Ishikawa (cell line): ENCODE results near the gene KIF19.

Experiments used
- CEBPB ChIP-seq: IDR thresholded peaks from 2 replicates; pipeline ENCODE4 v1.6.1; 2012
- CREB1 ChIP-seq: IDR thresholded peaks from 2 replicates; pipeline ENCODE4 v1.6.1; 2012; ENCODE audit warnings: low read depth
- EGR1 ChIP-seq: IDR thresholded peaks from 2 replicates; pipeline ENCODE4 v1.6.1; 2012
- EP300 ChIP-seq: IDR thresholded peaks from 2 replicates; pipeline ENCODE4 v1.6.1; 2012; ENCODE audit warnings: borderline replicate concordance
- FOXM1 ChIP-seq: IDR thresholded peaks from 2 replicates; pipeline ENCODE4 v1.6.1; 2012; ENCODE audit warnings: low read depth, borderline replicate concordance
- NFIC ChIP-seq: IDR thresholded peaks from 2 replicates; pipeline ENCODE4 v1.6.1; 2012
- RAD21 ChIP-seq: IDR thresholded peaks from 2 replicates; pipeline ENCODE4 v1.6.1; 2012; ENCODE audit warnings: low read depth
- TAF1 ChIP-seq: IDR thresholded peaks from 2 replicates; pipeline ENCODE4 v1.6.1; 2012; ENCODE audit warnings: low read depth, mild to moderate bottlenecking
- TCF12 ChIP-seq: IDR thresholded peaks from 2 replicates; pipeline ENCODE4 v1.6.1; 2012; ENCODE audit warnings: low read depth
- TEAD4 ChIP-seq: IDR thresholded peaks from 2 replicates; pipeline ENCODE4 v1.6.1; 2012
- USF1 ChIP-seq: IDR thresholded peaks from 2 replicates; pipeline ENCODE4 v1.6.1; 2012
- YY1 ChIP-seq: IDR thresholded peaks from 2 replicates; pipeline ENCODE4 v1.6.1; 2012; ENCODE audit warnings: low read depth
- ZBTB7A ChIP-seq: IDR thresholded peaks from 2 replicates; pipeline ENCODE4 v1.6.1; 2012; ENCODE audit warnings: low read depth
- TF ChIP-seq, protein P1 (sequence below): IDR thresholded peaks from 2 replicates; pipeline ENCODE4 v1.6.1; 2012
- TF ChIP-seq, protein P2 (sequence below): IDR thresholded peaks from 2 replicates; pipeline ENCODE4 v1.6.1; 2012; ENCODE audit warnings: low read depth, mild to moderate bottlenecking

Gene KIF19

DNA sequence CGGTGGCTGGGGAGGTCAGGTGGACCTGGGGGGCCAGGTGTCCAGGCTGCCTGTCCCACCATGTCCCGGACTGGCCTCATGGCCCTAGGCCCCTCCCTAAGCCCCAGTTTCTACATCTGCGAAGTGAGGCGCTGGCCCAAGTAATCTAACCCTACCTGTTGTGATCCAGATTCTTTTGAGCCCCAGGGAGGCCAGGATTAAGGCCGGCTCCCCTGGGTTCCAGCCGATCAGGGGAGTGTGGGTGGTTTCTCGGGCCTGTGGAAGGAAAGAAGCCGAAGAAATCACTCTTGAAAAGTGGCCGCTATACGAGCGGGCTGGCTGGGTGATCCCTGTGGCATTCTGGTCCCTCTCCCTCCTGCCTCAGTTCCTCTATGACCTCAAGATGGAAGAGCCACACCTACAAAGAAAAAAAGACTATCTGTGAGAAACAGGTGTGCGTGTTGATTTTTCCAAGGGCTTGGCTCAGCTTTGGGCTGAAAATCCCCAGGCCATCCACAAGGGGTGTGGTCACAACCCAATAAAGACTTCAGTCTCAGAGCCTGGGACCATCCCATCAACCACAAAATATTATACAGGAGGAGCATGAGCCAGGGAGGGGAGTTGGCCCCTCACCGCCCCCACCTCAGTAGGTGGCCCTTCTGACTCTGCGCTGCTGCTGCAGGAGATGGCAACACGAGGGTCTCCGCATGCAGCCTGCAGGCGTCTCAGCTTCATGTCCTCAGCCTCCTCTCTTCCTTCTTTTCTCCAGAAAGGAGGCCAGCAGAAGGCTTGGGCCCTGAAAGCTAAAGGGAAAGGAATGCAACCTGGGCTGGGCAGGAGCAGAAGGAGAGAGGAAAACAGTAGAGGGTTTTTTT is 61.6 kb downstream of the KIF19 start:
- TF ChIP-seq FOXM1 (no peak), TEAD4 (no peak), TAF1 (no peak)
- TF ChIP-seq, protein P1, sequence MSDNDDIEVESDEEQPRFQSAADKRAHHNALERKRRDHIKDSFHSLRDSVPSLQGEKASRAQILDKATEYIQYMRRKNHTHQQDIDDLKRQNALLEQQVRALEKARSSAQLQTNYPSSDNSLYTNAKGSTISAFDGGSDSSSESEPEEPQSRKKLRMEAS: no peak
- TF ChIP-seq, protein P2, sequence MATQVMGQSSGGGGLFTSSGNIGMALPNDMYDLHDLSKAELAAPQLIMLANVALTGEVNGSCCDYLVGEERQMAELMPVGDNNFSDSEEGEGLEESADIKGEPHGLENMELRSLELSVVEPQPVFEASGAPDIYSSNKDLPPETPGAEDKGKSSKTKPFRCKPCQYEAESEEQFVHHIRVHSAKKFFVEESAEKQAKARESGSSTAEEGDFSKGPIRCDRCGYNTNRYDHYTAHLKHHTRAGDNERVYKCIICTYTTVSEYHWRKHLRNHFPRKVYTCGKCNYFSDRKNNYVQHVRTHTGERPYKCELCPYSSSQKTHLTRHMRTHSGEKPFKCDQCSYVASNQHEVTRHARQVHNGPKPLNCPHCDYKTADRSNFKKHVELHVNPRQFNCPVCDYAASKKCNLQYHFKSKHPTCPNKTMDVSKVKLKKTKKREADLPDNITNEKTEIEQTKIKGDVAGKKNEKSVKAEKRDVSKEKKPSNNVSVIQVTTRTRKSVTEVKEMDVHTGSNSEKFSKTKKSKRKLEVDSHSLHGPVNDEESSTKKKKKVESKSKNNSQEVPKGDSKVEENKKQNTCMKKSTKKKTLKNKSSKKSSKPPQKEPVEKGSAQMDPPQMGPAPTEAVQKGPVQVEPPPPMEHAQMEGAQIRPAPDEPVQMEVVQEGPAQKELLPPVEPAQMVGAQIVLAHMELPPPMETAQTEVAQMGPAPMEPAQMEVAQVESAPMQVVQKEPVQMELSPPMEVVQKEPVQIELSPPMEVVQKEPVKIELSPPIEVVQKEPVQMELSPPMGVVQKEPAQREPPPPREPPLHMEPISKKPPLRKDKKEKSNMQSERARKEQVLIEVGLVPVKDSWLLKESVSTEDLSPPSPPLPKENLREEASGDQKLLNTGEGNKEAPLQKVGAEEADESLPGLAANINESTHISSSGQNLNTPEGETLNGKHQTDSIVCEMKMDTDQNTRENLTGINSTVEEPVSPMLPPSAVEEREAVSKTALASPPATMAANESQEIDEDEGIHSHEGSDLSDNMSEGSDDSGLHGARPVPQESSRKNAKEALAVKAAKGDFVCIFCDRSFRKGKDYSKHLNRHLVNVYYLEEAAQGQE: no peak

- TF ChIP-seq TEAD4 (no peak), ZBTB7A (no peak), EGR1 (no peak), EP300 (no peak), NFIC (no peak), YY1 (no peak), RAD21 (no peak), CEBPB (no peak), TCF12 (no peak), FOXM1 (no peak), TAF1 (no peak), USF1 (no peak), CREB1 (no peak)
- TF ChIP-seq, protein P2: no peak
- TF ChIP-seq, protein P1: no peak
These were observed 63.2 kb downstream of the KIF19 start for GRCh38 chr17:74389084-74389753.

DNA sequence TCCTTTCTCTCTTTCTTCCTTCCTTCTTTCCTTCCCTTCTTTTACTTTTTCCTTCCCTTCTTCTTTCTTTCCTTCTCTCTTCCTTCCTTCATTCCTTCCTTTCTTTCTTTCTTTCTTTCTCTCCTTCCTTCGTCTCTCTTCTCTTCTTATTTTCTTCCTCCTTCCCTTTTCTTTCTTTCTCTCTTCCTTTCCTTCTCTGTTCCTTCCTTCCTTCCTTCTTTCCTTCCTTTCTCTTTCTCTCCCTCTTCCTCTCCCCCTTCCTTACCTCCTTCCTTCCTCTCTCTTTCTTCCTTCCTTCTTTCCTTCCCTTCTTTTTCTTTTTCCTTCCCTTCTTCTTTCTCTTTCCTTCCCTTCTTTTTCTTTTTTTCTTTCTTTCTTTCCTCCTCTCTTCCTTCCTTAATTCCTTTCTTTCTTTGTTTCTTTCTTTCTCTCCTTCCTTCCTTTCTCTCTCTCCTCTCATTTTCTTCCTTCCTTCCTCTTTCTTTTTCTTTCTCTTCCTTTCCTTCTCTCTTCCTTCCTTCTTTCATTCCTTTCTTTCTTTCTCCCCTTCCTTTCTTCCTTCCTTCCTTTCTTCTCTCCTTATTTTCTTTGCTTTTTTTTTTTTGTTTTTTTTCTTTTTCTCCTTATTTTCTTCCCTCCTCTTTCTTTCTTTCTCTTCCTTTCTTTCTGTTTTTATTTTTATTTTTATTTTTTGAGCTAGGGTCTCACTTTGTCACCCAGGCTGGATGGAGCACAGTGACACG is 64.1 kb downstream of the KIF19 start:
- TF ChIP-seq, protein P2: no peak
- TF ChIP-seq EP300: no peak
- no peak for TF ChIP-seq CREB1
- no peak for TF ChIP-seq TAF1
- no peak for TF ChIP-seq YY1
